ENCODE results near the gene TEX2. TPM values are rescaled to one million over a fixed set of nuclear protein-coding genes. Genes with fewer than 3 reads are reported as not detected.
A peak's percentile ranks its signal among the peaks of the same experiment; 100 is the strongest.

The TEX2 gene
- total and polyA plus RNA-seq, 2 of the 13 experiments (the other 11 are each of a cell fraction or from before 2014, with no cell fraction given), result 21.4 to 37.7 TPM

GRCh38 chr17:64145751-64146417 lies 117.2 kb downstream of the TEX2 start (continued):
- peak; percentile 76; the same call in 1 of the 2 replicates for TF ChIP-seq FOXJ3 (CRISPR knock-in tag; IDR thresholded peaks at IDR 0.05; ENCODE audit: borderline replicate concordance)
- TF ChIP-seq EED (CRISPR knock-in tag; IDR thresholded peaks at IDR 0.05), result peak; percentile 96; the same call in 1 of the 2 replicates
- TF ChIP-seq ZNF263 (CRISPR knock-in tag; IDR thresholded peaks at IDR 0.05), result peak; percentile 59
- peak; percentile 97 for TF ChIP-seq MYC (CRISPR knock-in tag; IDR thresholded peaks at IDR 0.05; ENCODE audit: borderline replicate concordance)
- no peak for TF ChIP-seq NR3C1 (CRISPR knock-in tag; IDR thresholded peaks at IDR 0.05)
- peak; percentile 96 for TF ChIP-seq PAWR (CRISPR knock-in tag; IDR thresholded peaks at IDR 0.05; ENCODE audit: borderline replicate concordance)
- peak in 1 of 2 experiments; percentile 4; a peak in 2 of 4 replicates for TF ChIP-seq NR2F1 (CRISPR knock-in tag; IDR thresholded peaks at IDR 0.05)
- TF ChIP-seq, protein P1, sequence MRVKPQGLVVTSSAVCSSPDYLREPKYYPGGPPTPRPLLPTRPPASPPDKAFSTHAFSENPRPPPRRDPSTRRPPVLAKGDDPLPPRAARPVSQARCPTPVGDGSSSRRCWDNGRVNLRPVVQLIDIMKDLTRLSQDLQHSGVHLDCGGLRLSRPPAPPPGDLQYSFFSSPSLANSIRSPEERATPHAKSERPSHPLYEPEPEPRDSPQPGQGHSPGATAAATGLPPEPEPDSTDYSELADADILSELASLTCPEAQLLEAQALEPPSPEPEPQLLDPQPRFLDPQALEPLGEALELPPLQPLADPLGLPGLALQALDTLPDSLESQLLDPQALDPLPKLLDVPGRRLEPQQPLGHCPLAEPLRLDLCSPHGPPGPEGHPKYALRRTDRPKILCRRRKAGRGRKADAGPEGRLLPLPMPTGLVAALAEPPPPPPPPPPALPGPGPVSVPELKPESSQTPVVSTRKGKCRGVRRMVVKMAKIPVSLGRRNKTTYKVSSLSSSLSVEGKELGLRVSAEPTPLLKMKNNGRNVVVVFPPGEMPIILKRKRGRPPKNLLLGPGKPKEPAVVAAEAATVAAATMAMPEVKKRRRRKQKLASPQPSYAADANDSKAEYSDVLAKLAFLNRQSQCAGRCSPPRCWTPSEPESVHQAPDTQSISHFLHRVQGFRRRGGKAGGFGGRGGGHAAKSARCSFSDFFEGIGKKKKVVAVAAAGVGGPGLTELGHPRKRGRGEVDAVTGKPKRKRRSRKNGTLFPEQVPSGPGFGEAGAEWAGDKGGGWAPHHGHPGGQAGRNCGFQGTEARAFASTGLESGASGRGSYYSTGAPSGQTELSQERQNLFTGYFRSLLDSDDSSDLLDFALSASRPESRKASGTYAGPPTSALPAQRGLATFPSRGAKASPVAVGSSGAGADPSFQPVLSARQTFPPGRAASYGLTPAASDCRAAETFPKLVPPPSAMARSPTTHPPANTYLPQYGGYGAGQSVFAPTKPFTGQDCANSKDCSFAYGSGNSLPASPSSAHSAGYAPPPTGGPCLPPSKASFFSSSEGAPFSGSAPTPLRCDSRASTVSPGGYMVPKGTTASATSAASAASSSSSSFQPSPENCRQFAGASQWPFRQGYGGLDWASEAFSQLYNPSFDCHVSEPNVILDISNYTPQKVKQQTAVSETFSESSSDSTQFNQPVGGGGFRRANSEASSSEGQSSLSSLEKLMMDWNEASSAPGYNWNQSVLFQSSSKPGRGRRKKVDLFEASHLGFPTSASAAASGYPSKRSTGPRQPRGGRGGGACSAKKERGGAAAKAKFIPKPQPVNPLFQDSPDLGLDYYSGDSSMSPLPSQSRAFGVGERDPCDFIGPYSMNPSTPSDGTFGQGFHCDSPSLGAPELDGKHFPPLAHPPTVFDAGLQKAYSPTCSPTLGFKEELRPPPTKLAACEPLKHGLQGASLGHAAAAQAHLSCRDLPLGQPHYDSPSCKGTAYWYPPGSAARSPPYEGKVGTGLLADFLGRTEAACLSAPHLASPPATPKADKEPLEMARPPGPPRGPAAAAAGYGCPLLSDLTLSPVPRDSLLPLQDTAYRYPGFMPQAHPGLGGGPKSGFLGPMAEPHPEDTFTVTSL (CRISPR knock-in tag; IDR thresholded peaks at IDR 0.05; ENCODE audit: borderline replicate concordance), result peak; percentile 84
- TF ChIP-seq, protein P2, sequence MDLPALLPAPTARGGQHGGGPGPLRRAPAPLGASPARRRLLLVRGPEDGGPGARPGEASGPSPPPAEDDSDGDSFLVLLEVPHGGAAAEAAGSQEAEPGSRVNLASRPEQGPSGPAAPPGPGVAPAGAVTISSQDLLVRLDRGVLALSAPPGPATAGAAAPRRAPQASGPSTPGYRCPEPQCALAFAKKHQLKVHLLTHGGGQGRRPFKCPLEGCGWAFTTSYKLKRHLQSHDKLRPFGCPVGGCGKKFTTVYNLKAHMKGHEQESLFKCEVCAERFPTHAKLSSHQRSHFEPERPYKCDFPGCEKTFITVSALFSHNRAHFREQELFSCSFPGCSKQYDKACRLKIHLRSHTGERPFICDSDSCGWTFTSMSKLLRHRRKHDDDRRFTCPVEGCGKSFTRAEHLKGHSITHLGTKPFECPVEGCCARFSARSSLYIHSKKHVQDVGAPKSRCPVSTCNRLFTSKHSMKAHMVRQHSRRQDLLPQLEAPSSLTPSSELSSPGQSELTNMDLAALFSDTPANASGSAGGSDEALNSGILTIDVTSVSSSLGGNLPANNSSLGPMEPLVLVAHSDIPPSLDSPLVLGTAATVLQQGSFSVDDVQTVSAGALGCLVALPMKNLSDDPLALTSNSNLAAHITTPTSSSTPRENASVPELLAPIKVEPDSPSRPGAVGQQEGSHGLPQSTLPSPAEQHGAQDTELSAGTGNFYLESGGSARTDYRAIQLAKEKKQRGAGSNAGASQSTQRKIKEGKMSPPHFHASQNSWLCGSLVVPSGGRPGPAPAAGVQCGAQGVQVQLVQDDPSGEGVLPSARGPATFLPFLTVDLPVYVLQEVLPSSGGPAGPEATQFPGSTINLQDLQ (CRISPR knock-in tag; IDR thresholded peaks at IDR 0.05), result no peak
- no peak for TF ChIP-seq NONO (IDR thresholded peaks at IDR 0.05)
- peak; percentile 98 for TF ChIP-seq NONO (CRISPR knock-in tag; conservative IDR thresholded peaks at IDR 0.05)
- no peak; the same call in 1 of the 2 replicates for TF ChIP-seq PREB (CRISPR knock-in tag; IDR thresholded peaks at IDR 0.05)
- TF ChIP-seq FOXA3 (CRISPR knock-in tag; IDR thresholded peaks at IDR 0.05), result peak; percentile 60
- peak; percentile 37 for TF ChIP-seq STAT5B (CRISPR knock-in tag; IDR thresholded peaks at IDR 0.05)
- TF ChIP-seq ZNF354B (CRISPR knock-in tag; IDR thresholded peaks at IDR 0.05), result peak; percentile 77
- no peak for TF ChIP-seq TCF7L2 (IDR thresholded peaks at IDR 0.05; ENCODE audit: low read depth, low read length)
- peak; percentile 96; the same call in 1 of the 2 replicates for TF ChIP-seq THYN1 (CRISPR knock-in tag; IDR thresholded peaks at IDR 0.05; ENCODE audit: borderline replicate concordance, low read depth)
- peak; percentile 80; the same call in 1 of the 2 replicates for TF ChIP-seq MLLT10 (CRISPR knock-in tag; IDR thresholded peaks at IDR 0.05)
- peak; percentile 97 for TF ChIP-seq SIN3A (IDR thresholded peaks at IDR 0.05; ENCODE audit: borderline replicate concordance, low read depth, low read length)
- TF ChIP-seq SP1 (IDR thresholded peaks at IDR 0.05), result no peak
- TF ChIP-seq SP1 (CRISPR knock-in tag; IDR thresholded peaks at IDR 0.05), result peak; percentile 76
- no peak for TF ChIP-seq SMARCC2 (IDR thresholded peaks at IDR 0.05)

Data from HepG2 (cell line).